HCT116 (cell line): ENCODE measurements around the gene SPOP.
A peak's percentile ranks its signal among the peaks of the same experiment; 100 is the strongest.

ENCODE experiments used
- ATF3 ChIP-seq: IDR thresholded peaks from 2 replicates; pipeline ENCODE4 v1.6.1; 2012
- EZH2phosphoT487 ChIP-seq: fragments of 200-600 bp; IDR thresholded peaks from 2 replicates; pipeline ENCODE4 v1.6.1; 2018; ENCODE audit warnings: antibody characterized with exemption, borderline replicate concordance
- JUND ChIP-seq: IDR thresholded peaks from 2 replicates; pipeline ENCODE4 v1.6.1; 2012
- POLR2A ChIP-seq: IDR thresholded peaks from 2 replicates; pipeline ENCODE4 v1.7.0; 2011; ENCODE audit warnings: borderline replicate concordance; ENCODE audit not compliant: insufficient read depth, insufficient read length; ENCODE audit errors: extremely low read depth
- REST ChIP-seq: IDR thresholded peaks from 2 replicates; pipeline ENCODE4 v1.6.1; 2012; ENCODE audit warnings: low read depth
- YY1 ChIP-seq: IDR thresholded peaks from 2 replicates; pipeline ENCODE4 v1.6.1; 2011; ENCODE audit warnings: low read length, low read depth, moderate library complexity, mild to moderate bottlenecking; ENCODE audit not compliant: insufficient replicate concordance; ENCODE audit errors: extremely low read depth
- ZFX ChIP-seq: fragments of 450-650 bp; IDR thresholded peaks from 2 replicates; pipeline ENCODE4 v1.6.1; 2017
- TF ChIP-seq, protein P1 (sequence below), 3 experiments: fragments of 200-600 bp in 1 of 3; sonication (generic) in 1 of 3; IDR thresholded peaks in 2 of 3; conservative IDR thresholded peaks in 1 of 3; 2 replicates each; pipeline ENCODE4 v1.5.1; 2012 to 2017; ENCODE audit warnings: low read depth in 2 of 3, low read length in 2 of 3, antibody characterized with exemption in 1 of 3, borderline replicate concordance in 1 of 3, control low read depth in 1 of 3, mild to moderate bottlenecking in 1 of 3, mixed read lengths in 1 of 3, mixed run types in 1 of 3, moderate library complexity in 1 of 3; ENCODE audit not compliant: insufficient read depth in 1 of 3

DNA sequence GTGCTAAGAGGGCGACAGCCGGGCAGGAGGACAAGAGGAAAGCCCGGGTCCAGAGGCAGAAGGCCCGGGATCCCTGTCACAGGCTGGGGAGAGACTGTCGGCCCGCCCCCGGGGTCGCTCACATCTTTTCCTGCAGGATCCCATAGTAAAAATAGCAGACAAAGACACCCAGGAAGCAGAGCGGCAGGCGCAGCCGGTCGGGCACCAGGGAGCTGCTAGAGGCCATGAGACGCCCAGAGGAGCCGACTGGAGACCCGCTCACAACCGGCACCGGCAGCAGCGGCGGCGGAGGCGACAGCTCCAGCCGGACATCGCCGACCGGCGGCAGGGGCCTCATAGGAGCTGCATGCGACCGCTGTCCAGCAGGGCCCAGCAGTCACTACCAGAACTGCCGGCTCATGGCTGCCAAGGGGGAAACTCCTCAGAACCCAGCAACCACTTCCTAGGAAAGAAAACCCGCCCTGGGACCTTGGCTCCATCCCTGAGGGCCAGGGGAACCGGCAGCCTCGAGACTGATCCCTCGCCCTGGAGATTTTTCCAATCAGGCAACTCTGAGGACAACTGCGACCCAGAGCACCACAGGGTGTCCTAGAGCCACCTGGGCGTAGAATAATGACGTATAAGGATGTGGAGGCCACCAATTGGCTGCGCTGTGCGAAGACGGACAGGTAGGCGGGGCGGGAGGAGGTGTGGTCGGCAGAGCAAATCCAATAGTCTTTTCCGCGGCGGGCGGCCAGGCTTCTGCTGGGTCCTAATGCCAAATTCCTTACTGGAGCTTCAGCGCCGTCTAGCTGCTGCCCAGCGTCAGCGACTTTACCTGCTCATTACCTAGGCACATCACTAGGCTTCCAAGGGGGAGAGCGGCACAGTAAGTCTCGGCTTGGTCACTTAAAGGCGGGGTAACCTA, 30.0 kb upstream of the SPOP start, which contains the start of gene SLC35B1:
- TF ChIP-seq POLR2A: no peak
- no peak for TF ChIP-seq JUND
- TF ChIP-seq, protein P1, sequence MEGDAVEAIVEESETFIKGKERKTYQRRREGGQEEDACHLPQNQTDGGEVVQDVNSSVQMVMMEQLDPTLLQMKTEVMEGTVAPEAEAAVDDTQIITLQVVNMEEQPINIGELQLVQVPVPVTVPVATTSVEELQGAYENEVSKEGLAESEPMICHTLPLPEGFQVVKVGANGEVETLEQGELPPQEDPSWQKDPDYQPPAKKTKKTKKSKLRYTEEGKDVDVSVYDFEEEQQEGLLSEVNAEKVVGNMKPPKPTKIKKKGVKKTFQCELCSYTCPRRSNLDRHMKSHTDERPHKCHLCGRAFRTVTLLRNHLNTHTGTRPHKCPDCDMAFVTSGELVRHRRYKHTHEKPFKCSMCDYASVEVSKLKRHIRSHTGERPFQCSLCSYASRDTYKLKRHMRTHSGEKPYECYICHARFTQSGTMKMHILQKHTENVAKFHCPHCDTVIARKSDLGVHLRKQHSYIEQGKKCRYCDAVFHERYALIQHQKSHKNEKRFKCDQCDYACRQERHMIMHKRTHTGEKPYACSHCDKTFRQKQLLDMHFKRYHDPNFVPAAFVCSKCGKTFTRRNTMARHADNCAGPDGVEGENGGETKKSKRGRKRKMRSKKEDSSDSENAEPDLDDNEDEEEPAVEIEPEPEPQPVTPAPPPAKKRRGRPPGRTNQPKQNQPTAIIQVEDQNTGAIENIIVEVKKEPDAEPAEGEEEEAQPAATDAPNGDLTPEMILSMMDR (IDR thresholded peaks at IDR 0.05 in 2 of 3, conservative IDR thresholded peaks at IDR 0.05 in 1 of 3; ENCODE audit: borderline replicate concordance in 1 of 3, insufficient read depth in 1 of 3, low read depth in 2 of 3, low read length in 2 of 3): peak; percentile 96 to 99 (median 98)
- TF ChIP-seq ATF3: no peak
- TF ChIP-seq REST: no peak
- TF ChIP-seq YY1: peak; percentile 83
- peak; percentile 77; the same call in 1 of the 2 replicates for TF ChIP-seq ZFX
- no peak for TF ChIP-seq EZH2phosphoT487
